Erythroblast (primary cell): Measurements from ENCODE around the gene SPAAR.
A peak's percentile ranks its signal among the peaks of the same experiment; 100 is the strongest.

ENCODE experiments used
- DNase-seq, 2 experiments: peaks; one replicate each; lab custom pipeline; 2025; lab: John Stamatoyannopoulos, UW
- GATA1 ChIP-seq: IDR thresholded peaks from 2 replicates; pipeline ENCODE4 v1.6.1; 2011; ENCODE audit warnings: low read depth, mild to moderate bottlenecking, control low read depth, low read length, moderate library complexity
- POLR2A ChIP-seq: IDR thresholded peaks from 2 replicates; pipeline ENCODE4 v1.6.1; 2011; ENCODE audit warnings: mild to moderate bottlenecking, low read length

The SPAAR gene

DNA sequence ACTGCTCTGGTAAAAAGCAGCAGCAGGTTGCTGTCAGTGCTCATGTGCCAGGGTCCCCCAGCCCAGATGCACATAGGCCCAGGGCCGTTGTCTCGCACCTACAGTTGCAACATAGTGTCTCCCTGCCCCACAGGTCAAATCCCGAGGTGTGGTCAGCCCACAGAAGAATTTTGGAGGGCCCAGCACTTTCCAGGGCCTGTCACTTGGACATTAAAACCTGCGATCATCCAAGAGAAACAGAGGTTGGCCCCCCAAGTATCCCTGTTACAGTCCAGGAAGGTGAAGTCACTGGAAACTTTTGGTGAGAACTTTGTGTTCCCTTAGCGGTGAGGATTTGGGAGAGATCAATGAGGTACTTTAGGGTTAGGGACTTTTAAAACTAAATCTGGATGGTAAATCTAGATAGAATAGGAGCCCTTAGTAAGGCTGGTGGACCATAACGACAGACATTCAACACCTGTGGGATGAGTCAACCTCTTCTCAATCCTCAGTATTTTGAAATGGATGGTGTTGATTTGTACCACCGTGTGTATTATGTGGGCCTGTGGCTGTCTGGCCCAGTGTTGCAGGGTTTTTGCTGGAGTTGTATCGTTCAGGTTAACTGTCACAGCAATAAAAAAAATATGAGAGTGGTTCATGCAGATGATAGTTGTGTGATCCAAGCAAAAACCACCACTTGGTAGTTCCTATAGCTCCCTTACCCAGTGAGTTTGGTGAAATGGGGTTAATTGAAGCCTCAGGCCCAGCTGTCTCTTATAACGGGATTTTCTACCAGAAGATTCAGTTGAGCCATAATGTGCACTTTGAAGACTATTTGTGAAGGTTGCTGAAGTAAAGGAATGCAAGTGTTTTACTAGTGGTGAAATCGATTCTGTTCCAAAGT lies 29.4 kb downstream of the SPAAR start:
- TF ChIP-seq POLR2A (no peak), GATA1 (no peak)
- DNase-seq: no peak

DNA sequence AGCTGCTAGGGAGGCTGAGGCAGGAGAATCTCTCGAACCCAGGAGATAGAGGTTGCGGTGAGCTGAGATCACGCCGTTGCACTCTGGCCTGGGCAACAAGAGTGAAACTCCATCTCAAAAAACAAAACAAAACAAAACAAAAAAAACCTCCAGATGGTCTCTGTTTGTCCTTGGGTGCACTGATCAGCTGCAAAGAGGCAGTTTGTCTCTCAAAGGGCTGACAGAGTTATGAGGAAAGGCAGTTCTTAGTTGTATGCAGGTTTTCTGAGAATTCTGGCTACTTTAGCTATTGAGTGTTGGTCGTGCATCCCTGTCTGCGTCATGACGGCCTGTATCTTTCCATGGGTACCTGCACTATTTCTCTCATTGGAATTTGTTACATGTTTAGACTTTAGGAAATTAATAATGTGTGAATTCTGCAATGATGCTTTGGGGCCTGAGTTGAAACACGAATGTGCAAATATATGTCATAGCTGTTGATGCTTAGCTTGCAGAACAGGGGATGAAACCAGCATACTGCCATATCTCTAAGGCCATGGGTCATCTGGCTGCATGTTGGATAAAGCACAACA lies 30.5 kb downstream of the SPAAR start:
- TF ChIP-seq GATA1: no peak
- no peak for TF ChIP-seq POLR2A

GRCh38 chr9:35940458-35941407 lies 31.4 kb downstream of the SPAAR start:
- DNase-seq: no peak
- TF ChIP-seq POLR2A (no peak), GATA1 (no peak)

More for the DNA sequence above, 30.5 kb downstream of the SPAAR start:
- no peak for DNase-seq

GRCh38 chr9:35942286-35942685 lies 33.0 kb downstream of the SPAAR start:
- no peak for DNase-seq
- TF ChIP-seq GATA1: no peak
- TF ChIP-seq POLR2A: no peak

- TF ChIP-seq GATA1: no peak
- no peak for TF ChIP-seq POLR2A
- DNase-seq: no peak
Measured at GRCh38 chr9:35944173-35944572, 34.9 kb downstream of the SPAAR start.

DNA sequence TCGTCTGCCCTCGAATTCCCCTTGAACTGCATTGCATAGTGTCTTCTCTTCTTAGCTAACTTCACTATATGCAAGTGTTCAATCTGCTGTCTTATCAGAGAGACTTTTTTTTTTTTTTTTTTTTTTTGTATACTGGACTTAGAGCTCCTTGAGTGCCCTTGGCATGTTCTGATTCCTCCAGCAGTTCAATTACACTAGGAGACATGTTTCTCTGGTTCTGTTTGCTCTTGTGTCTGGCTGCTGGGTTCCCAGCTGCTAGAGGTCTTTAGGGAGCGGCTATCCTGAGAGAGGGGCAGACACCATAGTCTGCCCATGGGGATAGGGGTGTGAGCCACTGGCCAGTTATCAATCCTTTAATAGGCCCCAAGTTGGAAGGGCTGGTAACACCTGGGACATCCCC lies 35.6 kb downstream of the SPAAR start:
- no peak for DNase-seq
- TF ChIP-seq GATA1 (no peak), POLR2A (no peak)

DNA sequence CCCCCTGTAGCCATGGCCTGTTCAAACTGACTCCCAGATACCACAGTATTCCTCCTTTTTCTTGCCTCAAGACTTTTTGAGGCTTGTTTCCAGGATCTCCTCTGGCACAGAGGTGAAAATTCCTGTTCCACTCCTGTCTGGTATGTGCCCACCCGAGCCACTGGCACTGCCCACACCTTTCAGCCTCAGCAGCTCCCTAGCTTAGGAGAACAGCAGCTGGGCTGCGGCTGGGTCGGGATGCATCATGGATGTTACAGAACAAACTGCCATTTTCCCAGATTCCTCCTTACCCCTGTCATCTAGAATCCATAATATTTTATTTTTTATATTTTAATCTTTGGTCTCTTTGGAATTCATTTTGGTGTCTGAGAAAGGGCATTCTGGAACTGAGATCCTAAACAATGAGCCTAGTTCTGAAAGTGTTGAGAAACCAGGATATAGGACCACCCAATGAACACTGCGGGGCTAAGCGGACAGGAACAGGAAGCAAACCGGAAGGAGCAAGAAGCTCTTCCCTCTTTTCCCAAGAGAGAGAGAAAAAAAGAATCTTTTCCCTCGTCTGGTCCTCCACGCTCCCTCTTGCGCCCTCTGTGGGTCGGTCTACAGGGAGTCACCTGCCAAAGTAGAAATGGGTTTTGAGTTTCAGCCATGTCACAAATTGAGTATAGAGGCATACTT lies 36.2 kb downstream of the SPAAR start:
- TF ChIP-seq POLR2A (no peak), GATA1 (no peak)

DNA sequence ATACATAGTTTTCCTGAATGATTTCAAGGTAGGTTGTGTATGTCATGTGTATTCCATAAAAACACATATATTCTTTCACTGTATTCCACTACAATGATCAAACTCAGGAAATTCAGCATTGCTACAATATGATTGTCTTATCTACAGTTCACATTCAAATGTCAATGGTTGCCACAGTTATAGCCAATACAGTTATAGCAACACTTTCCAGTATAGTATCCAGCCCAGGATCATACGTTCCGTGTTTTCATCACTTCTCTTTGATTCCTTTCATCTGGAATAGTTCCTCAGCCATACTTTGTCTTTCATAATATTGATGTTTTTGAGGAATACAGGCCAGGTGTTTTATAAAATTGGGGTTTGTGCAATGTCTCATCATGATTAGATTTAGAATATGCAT lies 39.2 kb downstream of the SPAAR start:
- DNase-seq: no peak
- TF ChIP-seq POLR2A (no peak), GATA1 (no peak)

More for the DNA sequence above, 36.2 kb downstream of the SPAAR start:
- peak; percentile 52 to 78 for DNase-seq

DNA sequence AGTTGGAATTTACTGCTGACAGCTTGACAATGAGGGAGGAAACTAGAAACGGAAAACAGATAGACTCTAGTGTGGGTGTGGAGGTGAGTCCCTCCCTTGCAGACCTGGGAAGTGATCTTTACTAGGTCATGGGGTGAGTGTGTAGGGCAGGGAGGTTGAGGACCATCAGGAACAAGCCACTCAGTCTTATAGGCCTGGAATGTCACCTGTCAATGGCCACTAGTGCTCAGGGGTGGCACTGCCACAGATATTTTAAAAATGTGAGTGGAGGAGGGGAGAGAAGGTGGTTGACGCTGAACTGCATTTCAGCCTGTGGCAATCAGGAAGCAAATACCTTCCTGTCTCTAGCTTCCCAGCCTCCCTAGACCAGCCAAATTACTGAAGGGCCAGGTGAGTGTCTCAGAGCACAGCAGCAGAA lies 39.6 kb downstream of the SPAAR start:
- TF ChIP-seq POLR2A (no peak), GATA1 (no peak)
- DNase-seq: no peak

DNA sequence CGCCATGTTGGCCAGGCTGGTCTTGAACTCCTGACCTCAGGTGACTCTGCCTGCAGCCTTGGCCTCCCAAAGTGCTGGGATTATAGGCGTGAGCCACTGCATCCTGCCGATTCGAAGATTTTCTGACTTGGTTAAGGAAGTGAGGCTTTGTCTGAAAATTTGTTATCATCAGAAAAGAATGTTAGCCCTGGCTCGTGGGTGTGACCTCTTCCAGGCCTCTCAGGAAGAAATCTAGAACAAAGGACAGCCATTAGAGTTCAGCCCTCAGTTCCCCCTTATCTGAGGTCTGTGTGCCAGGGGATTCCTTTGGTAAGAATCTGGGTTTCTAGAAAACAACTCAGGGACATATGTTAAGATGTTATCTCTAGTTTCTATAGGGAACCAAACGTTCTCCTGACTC lies 42.4 kb downstream of the SPAAR start:
- TF ChIP-seq POLR2A: no peak
- TF ChIP-seq GATA1: no peak
- no peak for DNase-seq

GRCh38 chr9:35952526-35953191 lies 43.4 kb downstream of the SPAAR start:
- no peak for DNase-seq
- TF ChIP-seq GATA1 (no peak), POLR2A (no peak)

DNA sequence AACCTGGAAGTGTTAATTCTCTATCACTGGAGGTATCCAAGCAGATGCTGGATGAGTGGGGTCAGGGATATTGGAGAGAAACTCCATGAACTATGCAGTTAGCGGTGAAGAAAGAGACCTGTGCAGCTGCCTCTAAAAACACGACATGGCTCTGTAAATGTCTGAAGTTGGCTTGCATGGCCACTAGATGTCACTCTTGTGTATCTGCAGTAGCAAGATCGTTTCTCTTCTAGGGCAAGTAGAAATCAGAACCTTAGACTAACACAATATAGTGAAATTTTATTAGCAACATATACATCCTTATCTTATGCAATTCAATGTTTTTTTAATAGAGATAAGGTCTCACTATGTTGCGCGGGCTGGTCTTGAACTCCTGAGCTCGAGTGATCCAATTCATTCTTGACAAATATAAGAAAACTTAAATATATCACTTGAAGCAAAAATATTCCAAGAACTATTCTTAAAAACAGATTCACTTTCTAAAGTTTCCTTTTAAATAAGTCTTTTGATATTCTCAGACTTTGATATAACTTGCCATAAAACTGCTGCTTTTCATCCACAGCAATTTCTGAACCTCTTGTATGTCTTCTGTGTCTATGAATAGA lies 45.8 kb downstream of the SPAAR start:
- TF ChIP-seq GATA1 (no peak), POLR2A (no peak)
- DNase-seq: peak; percentile 64 to 74
